ENCODE data around the gene GDF2. TPM values are rescaled to one million over a fixed set of nuclear protein-coding genes. Genes with fewer than 3 reads are reported as not detected.

Gene GDF2
- total RNA-seq, 1 donor from 2014 or later = 7.2 TPM

- DNase-seq (ENCODE audit: low spot score) (no peak), ATAC-seq (no peak)
Observed at GRCh38 chr10:47290338-47290737, 31.9 kb upstream of the GDF2 start.

DNA sequence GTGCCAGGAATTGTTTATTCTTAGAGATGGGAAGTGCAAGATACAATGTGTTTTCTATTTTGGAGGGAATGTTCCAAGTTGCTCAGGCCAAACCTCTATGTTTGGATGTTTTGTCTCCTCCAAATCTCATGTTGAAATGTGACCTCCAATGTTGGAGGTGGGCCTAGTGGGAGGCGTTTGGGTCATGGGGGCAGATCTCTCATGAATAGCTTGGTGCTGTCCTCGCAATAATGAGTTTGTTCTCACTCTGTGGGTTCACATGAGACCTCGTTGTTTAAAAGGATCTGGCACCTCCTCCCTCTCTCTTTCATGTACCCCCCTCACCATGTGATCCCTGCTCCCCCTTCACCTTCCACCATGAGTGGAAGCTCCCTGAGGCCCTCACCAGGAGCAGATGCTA lies 30.6 kb upstream of the GDF2 start:
- ATAC-seq (no peak), DNase-seq (ENCODE audit: low spot score) (no peak)

- DNase-seq (ENCODE audit: low spot score) (no peak), ATAC-seq (no peak)
Observed at GRCh38 chr10:47294057-47294456, 28.2 kb upstream of the GDF2 start.

DNA sequence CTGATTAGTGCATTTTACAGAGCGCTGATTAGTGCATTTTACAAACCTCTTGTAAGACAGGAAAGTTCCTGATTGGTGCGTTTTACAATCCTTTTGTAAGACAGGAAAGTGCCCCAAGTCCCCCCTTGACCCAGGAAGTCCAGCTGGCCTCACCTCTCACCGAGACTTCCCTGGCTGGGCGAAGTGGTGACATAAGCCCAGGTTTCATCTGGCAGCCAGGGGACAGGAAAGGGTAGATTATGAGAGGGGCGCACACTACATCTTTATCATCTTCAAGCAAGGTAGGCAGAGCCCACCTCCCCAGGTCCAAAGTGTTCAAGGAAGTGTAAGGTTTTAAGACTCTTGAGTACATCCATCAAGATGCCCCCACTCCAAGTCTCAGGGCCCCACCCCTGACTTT lies 27.8 kb upstream of the GDF2 start:
- peak; percentile 11 for DNase-seq (ENCODE audit: low spot score)
- ATAC-seq = no peak

DNA sequence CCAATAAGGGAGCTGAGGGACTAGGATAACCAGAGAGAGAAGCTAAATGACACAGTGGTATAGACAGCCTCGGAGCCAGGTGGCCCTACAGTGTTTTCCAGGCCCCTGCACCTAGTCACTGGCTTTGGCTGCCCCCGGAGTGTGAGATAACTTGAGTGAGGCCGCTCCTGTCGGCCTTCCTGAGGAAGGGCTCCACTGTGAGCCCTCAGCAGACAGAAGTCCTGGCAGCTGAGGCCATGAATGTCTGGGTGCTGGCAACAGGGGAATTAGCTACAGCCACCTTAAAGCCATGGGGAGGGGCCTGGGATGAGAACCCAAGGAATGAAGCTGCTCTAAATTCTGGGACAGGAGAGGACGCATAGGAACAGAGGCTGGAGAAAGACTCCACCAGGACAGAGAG lies 26.8 kb upstream of the GDF2 start:
- DNase-seq (ENCODE audit: low spot score) = no peak
- ATAC-seq = no peak

DNA sequence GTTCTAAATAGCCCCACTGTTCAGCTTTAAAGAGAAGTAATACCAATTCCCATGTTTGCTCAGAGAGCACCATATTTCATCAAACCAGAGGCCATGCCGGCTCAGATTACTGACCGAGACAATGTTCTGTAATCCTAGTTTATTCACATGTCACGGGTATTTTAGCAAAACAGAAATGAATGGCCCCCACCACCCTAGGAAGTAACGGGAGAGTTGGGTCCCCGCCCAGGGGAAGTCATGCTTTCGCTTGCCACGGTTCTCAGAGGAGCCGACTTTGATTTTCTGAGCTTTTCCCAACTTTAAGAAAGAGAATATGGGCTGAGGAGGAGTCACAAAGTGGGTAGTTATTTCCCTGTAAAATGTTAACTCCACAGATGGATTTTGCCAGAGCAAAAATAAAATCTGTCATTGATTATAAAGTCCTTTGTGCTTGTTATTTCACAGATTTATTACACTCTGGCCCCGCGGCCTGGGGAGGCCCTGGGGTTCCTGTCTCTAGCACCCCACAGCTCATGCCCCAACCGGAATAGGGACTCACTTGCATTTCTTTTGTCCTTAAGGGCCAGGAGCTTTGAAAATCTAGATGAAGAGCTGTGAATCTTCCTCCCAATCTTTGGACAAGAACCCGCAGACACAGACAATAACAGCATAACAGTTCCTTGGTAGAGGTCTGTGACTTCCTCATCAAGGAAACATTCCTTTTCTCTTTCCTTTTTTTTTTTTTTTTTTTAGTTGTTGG lies 25.9 kb upstream of the GDF2 start:
- DNase-seq (ENCODE audit: low spot score) (no peak), ATAC-seq (no peak)

DNA sequence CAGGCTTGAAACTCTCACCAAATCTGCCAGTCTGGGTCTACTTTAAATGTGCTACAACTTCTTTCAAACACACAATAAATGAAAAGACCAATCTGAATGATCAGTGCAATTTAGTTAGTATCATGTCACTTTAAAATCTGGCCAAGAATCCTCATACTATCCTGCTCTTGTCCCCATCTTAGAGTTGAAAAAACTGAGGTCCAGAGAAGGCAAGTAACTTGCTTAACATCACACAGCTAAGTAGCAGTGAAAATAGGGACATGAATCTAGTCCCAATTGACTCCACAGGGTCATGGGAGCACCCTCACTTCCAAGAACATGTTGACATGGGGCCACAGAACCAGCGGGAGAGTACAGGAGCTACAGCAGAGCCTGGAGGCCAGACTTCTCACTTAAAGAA lies 25.3 kb upstream of the GDF2 start:
- DNase-seq (ENCODE audit: low spot score) (no peak), ATAC-seq (no peak)

- ATAC-seq (no peak), DNase-seq (ENCODE audit: low spot score) (no peak)
Observed at GRCh38 chr10:47297866-47298540, 24.3 kb upstream of the GDF2 start.

GRCh38 chr10:47298715-47299114 lies 23.5 kb upstream of the GDF2 start:
- no peak for ATAC-seq
- DNase-seq (ENCODE audit: low spot score) = no peak

GRCh38 chr10:47299611-47300428 lies 22.4 kb upstream of the GDF2 start, which contains the start of gene GDF10:
Gene GDF10, plus strand, starts transcription at chr10:47300197. Its CDS starts 455 bp downstream, at chr10:47300652.
- DNase-seq (ENCODE audit: low spot score) (no peak), ATAC-seq (no peak)

- DNase-seq (ENCODE audit: low spot score) (no peak), ATAC-seq (peak; percentile 82)
Observed at GRCh38 chr10:47300429-47300931, 21.8 kb upstream of the GDF2 start.

- ATAC-seq = no peak
Observed at GRCh38 chr10:47301833-47302232, 20.4 kb upstream of the GDF2 start.

GRCh38 chr10:47303105-47303504 lies 19.1 kb upstream of the GDF2 start:
- ATAC-seq (no peak), DNase-seq (ENCODE audit: low spot score) (no peak)

More at GRCh38 chr10:47301833-47302232, 20.4 kb upstream of the GDF2 start:
- no peak for DNase-seq (ENCODE audit: low spot score)

- DNase-seq (ENCODE audit: low spot score) (no peak), ATAC-seq (no peak)
Observed at GRCh38 chr10:47303866-47304265, 18.4 kb upstream of the GDF2 start.

GRCh38 chr10:47305566-47305965 lies 16.7 kb upstream of the GDF2 start:
- DNase-seq (ENCODE audit: low spot score) (no peak), ATAC-seq (no peak)

GRCh38 chr10:47306387-47307210 lies 15.7 kb upstream of the GDF2 start:
- no peak for ATAC-seq

DNA sequence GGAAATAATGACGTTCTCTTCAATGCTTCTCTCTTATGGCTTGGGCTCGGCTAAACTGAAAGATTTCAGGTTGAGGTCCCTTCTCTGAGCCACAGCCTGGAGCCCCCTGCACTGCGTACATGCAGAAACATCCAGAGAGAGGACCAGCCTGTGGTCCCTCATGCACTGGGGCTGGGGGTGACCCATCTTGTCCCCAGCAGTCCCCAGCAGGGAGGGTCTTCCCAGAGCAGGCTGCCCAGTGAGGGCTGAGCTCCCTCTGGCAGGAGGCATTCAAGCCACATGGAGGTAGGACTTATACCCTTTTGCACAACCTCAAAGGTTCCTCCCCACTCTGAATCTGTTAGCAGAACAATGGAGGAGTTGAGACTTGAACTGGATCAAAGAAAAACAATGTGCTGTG lies 14.9 kb upstream of the GDF2 start:
- ATAC-seq (no peak), DNase-seq (ENCODE audit: low spot score) (no peak)

More at GRCh38 chr10:47306387-47307210, 15.7 kb upstream of the GDF2 start:
- no peak for DNase-seq (ENCODE audit: low spot score)

DNA sequence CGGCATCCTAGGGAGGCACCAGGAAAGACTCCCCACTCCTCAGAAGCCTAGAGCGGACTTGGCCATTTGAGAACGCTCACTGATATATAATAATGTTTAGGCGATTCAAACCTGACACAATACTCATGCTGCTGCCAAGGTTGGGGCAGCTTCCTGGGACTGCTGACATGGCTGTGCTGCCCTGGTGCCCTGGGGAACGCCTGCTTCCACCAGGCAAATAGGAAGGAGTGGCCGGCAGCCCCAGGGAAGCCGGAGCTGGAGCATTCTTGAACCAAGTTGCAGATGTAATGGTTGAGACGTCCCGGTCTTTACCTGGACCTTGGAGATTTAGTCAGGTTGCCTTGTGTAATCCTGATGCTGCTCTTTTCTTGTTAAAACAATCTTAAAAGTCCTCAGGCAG lies 13.5 kb upstream of the GDF2 start:
- ATAC-seq (no peak), DNase-seq (ENCODE audit: low spot score) (no peak)

GRCh38 chr10:47309408-47310089 lies 12.7 kb upstream of the GDF2 start:
- no peak for ATAC-seq
- no peak for DNase-seq (ENCODE audit: low spot score)

DNA sequence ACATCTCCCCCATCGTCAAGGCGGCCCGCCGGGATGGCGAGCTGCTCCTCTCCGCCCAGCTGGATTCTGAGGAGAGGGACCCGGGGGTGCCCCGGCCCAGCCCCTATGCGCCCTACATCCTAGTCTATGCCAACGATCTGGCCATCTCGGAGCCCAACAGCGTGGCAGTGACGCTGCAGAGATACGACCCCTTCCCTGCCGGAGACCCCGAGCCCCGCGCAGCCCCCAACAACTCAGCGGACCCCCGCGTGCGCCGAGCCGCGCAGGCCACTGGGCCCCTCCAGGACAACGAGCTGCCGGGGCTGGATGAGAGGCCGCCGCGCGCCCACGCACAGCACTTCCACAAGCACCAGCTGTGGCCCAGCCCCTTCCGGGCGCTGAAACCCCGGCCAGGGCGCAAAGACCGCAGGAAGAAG lies 12.2 kb upstream of the GDF2 start:
- DNase-seq (ENCODE audit: low spot score) = no peak
- no peak for ATAC-seq
